Measurements from ENCODE around the gene ACTL7B. TPM values are rescaled to one million over a fixed set of nuclear protein-coding genes. Genes with fewer than 3 reads are reported as not detected.

The ACTL7B gene
- total RNA-seq, 1 donor from 2014 or later = not detected

Other genes with a start within 250 kb of the ACTL7B start
- gene ACTL7A, start 6.3 kb upstream of the ACTL7B start, total RNA-seq = not detected
- gene ELP1, start 78.1 kb upstream of the ACTL7B start, total RNA-seq = 10.4 TPM
- gene ABITRAM, start 78.4 kb upstream of the ACTL7B start, total RNA-seq = 6.1 TPM
- gene CTNNAL1, start 157.5 kb upstream of the ACTL7B start, total RNA-seq = 11.0 TPM

All from left lobe of liver (tissue), 1 donor.